Natural killer cell (primary cell): Measurements from ENCODE around the gene C1QTNF6. TPM values are rescaled to one million over a fixed set of nuclear protein-coding genes. Genes with fewer than 3 reads are reported as not detected.
"Not testable (repeated sequence)": the region's sequence is repeated elsewhere in the genome, so short reads cannot be mapped to it uniquely, and the experiment has no call there.

Experiments
- ATAC-seq, 3 donors: fragments of 150-1000 bp in 2 of 3; fragments of 200-7000 bp in 1 of 3; cut with Tn5 transposase; 1 replicate in 1 of 3; 2 replicates in 2 of 3; pipeline ENCODE4 v1.10.0; 2021; ENCODE audit warnings: mild to moderate bottlenecking in 2 of 3, moderate library complexity in 2 of 3
- DNase-seq, 2 donors: peaks; one replicate each; pipeline versions ENCODE4 v3.0.0 to v3.0.0-alpha.2; 2013 to 2021; ENCODE audit warnings: mixed read lengths in 1 of 2
- H3K27ac ChIP-seq: one replicate; pipeline ENCODE4 v1.5.1; 2013; ENCODE audit warnings: mild to moderate bottlenecking, low read length
- H3K27me3 ChIP-seq: one replicate; pipeline ENCODE4 v1.6.1; 2013; ENCODE audit warnings: low read length; ENCODE audit not compliant: control insufficient read depth, insufficient read depth
- H3K36me3 ChIP-seq: one replicate; pipeline ENCODE4 v1.6.1; 2013; ENCODE audit warnings: low read length; ENCODE audit not compliant: control insufficient read depth, insufficient read depth
- H3K4me1 ChIP-seq: one replicate; pipeline ENCODE4 v1.6.1; 2013; ENCODE audit warnings: low read length; ENCODE audit not compliant: control insufficient read depth, insufficient read depth
- H3K4me3 ChIP-seq: one replicate; pipeline ENCODE4 v1.5.1; 2013; ENCODE audit warnings: low read length
- H3K9me3 ChIP-seq: one replicate; pipeline ENCODE4 v1.6.1; 2013; ENCODE audit warnings: low read length; ENCODE audit not compliant: control insufficient read depth, insufficient read depth
- H3K27ac Mint-ChIP-seq, 2 donors: one replicate each; pipeline ENCODE4 v1.8.0; 2022; ENCODE audit warnings: mild to moderate bottlenecking in 2 of 2, mixed read lengths in 2 of 2, moderate library complexity in 1 of 2
- H3K27me3 Mint-ChIP-seq, 2 donors: one replicate each; pipeline ENCODE4 v1.8.0; 2022; ENCODE audit warnings: low read depth in 2 of 2, mixed read lengths in 2 of 2
- H3K36me3 Mint-ChIP-seq: one replicate; pipeline ENCODE4 v1.8.0; 2022; ENCODE audit warnings: mixed read lengths
- H3K4me1 Mint-ChIP-seq, 2 donors: one replicate each; pipeline ENCODE4 v1.8.0; 2022; ENCODE audit warnings: mixed read lengths in 2 of 2
- H3K4me3 Mint-ChIP-seq: one replicate; pipeline ENCODE4 v1.8.0; 2022; ENCODE audit warnings: mild to moderate bottlenecking, moderate library complexity, mixed read lengths
- H3K9me3 Mint-ChIP-seq, 2 donors: one replicate each; pipeline ENCODE4 v1.8.0; 2022; ENCODE audit warnings: mixed read lengths in 2 of 2
- WGBS: methylation state at CpG from one replicate; pipeline ENCODE4 v1.1.7; 2013; ENCODE audit warnings: missing lambda C conversion rate; ENCODE audit not compliant: insufficient coverage; 5-methylcytosine and 5-hydroxymethylcytosine counted together
- intact Hi-C: fragments of 100-400 bp; cut with micrococcal nuclease; formaldehyde crosslinking; loops from one replicate; pipeline ENCODE4 v1.14.2; 2022
- total RNA-seq, 4 donors: library from RNA; stranded (reverse); fragments of 120-200 nt in 1 of 4; gene quantifications; one replicate each; pipeline versions ENCODE4 v1.2.3 to v1.2.4, GENCODE V29; 2013 to 2022
- TF ChIP-seq, protein P1 (sequence below): fragments of 200-600 bp; IDR thresholded peaks from one replicate; pipeline ENCODE4 v1.8.0; 2022; ENCODE audit warnings: antibody characterized with exemption

Gene C1QTNF6
- total RNA-seq, 3 donors from 2014 or later (not counting 1 experiment from before 2014, with no cell fraction given), result 6.0 to 10.3 (median 6.7) TPM

DNA sequence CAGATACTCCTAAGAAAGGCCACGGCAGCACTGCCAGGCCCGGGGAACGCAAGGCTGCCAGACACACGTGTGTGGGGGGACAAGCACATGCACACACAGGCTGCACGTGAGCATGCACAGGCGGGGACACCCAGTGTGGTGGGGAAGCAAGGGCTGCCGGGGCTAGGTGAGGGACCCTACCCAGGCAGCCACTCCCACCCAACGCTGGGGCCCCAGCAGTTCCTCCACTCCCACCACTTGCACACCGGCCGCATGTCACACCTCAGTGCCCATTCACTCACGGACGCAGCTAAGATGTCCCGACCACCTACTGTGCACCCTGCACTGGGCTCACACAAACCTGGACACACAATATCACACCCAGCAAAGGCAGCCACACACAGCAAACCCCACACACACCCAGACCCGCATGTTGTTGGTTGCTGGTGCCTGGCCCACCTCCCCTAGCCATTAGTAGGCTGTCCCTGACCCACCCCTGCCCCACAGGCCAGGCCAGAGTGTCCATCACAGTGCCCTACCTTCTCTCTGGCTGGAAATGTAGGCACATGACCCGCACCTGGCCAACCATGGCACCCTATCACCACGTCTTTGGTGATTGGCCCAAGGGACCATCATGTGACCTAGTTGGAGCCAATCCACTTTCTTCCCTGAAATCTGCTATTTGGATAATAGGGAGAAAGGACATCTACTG lies 15.5 kb upstream of the C1QTNF6 start:
- no peak overlapping the region for H3K4me3 ChIP-seq
- peaks cover 12% of the 10 kb centered on the region for H3K4me1 ChIP-seq
- TF ChIP-seq, protein P1, sequence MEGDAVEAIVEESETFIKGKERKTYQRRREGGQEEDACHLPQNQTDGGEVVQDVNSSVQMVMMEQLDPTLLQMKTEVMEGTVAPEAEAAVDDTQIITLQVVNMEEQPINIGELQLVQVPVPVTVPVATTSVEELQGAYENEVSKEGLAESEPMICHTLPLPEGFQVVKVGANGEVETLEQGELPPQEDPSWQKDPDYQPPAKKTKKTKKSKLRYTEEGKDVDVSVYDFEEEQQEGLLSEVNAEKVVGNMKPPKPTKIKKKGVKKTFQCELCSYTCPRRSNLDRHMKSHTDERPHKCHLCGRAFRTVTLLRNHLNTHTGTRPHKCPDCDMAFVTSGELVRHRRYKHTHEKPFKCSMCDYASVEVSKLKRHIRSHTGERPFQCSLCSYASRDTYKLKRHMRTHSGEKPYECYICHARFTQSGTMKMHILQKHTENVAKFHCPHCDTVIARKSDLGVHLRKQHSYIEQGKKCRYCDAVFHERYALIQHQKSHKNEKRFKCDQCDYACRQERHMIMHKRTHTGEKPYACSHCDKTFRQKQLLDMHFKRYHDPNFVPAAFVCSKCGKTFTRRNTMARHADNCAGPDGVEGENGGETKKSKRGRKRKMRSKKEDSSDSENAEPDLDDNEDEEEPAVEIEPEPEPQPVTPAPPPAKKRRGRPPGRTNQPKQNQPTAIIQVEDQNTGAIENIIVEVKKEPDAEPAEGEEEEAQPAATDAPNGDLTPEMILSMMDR, result no peak
- Mint-ChIP-seq H3K27me3 (no peaks in the 10 kb centered on the region), H3K4me3 (no peak overlapping the region), H3K36me3 (no peaks in the 10 kb centered on the region), H3K9me3 (no peaks in the 10 kb centered on the region), H3K27ac (no peak overlapping the region), H3K4me1 (peaks cover 7 to 16% of the 10 kb centered on the region in 2 donors)
- no peak overlapping the region for H3K27ac ChIP-seq
- no peaks in the 10 kb centered on the region for H3K9me3 ChIP-seq
- no peaks in the 10 kb centered on the region for H3K36me3 ChIP-seq
- H3K27me3 ChIP-seq, result no peaks in the 10 kb centered on the region
- DNase-seq (no peak), ATAC-seq (no peak)
- WGBS, result 90% methylated on average over 16 of the region's 16 CpGs
- intact Hi-C loops, result no loop called here

DNA sequence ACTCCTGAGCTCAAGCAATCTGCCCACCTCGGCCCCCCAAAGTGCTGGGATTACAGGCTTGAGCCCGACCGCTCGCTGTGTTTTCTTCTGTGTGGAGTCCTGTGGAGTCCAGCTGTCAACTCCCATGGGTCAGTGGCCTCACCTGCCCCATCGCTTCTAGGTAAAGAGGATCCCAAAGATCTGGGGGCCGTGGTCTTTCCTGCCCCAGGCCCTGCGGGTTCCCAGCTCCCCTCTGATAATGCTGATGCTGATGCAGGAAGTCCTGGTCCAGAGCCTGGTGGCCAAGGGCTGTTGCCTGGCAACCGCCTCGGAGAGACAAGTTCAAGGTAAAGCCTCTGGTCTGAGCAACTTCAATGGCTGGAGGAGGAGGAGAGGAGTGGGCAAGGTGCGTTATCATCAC lies 14.7 kb upstream of the C1QTNF6 start:
- Mint-ChIP-seq H3K4me1 (peaks cover 14 to 23% of the 10 kb centered on the region in 2 donors), H3K36me3 (no peaks in the 10 kb centered on the region), H3K4me3 (no peak overlapping the region), H3K27ac (no peak overlapping the region), H3K9me3 (no peaks in the 10 kb centered on the region), H3K27me3 (no peaks in the 10 kb centered on the region)
- WGBS, result 81% methylated on average over 9 of the region's 10 CpGs
- intact Hi-C loops, result no loop called here
- no peaks in the 10 kb centered on the region for H3K36me3 ChIP-seq
- TF ChIP-seq, protein P1, result no peak
- DNase-seq (no peak), ATAC-seq (no peak)
- H3K27ac ChIP-seq, result no peak overlapping the region
- no peaks in the 10 kb centered on the region for H3K9me3 ChIP-seq
- no peak overlapping the region for H3K4me3 ChIP-seq
- H3K27me3 ChIP-seq, result no peaks in the 10 kb centered on the region
- peaks cover 20% of the 10 kb centered on the region for H3K4me1 ChIP-seq

DNA sequence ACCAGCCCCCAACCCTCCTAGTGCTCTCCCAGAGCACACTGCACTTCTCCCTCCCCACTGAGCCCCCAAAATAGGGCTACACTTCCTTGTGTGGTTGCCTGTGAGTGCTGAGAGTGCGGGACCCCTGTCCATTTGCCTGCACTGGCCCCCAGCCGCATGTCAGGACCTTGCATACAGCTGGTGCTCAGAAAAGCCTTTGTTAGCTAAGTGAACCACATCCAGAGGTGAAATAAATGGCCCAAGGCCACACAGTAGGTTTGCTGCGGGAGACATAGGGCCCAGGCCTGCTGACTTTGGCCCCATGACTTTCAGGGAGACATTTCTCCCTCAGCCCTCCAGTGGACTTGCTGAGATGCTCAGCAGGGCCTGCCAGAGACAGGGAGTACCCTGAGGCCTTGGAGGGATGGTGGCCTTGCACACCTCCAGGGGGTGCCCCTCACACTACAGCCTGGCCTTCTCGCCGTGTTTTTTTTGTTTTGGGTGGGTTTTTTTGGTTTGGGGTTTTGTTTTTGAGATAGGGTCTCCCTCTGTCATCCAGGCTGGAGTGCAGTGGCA lies 14.0 kb upstream of the C1QTNF6 start:
- no peak for DNase-seq
- H3K27me3 Mint-ChIP-seq, result no peaks in the 10 kb centered on the region
- ATAC-seq, result no peak

DNA sequence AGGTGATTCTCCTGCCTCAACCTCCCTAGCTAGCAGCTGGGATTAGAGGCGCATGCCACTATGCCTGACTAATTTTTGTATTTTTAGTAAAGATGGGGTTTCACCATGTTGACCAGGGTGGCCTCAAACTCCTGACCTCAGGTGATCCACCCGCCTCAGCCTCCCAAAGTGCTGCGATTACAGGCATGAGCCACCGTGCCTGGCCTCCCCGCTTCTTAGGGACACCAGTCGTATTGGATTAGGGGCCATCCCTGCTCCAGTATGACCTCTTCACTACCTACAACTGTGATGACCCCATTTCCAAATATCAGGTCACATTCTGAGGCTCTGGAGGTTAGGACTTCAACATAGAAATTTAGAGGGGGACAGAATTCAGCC lies 13.4 kb upstream of the C1QTNF6 start:
- H3K27me3 ChIP-seq, H3K4me3 Mint-ChIP-seq, intact Hi-C loops, ATAC-seq, H3K9me3 Mint-ChIP-seq, H3K27me3 Mint-ChIP-seq, H3K4me3 ChIP-seq, H3K27ac Mint-ChIP-seq, DNase-seq, H3K27ac ChIP-seq, H3K9me3 ChIP-seq, H3K36me3 ChIP-seq, H3K36me3 Mint-ChIP-seq: not testable (repeated sequence)
- H3K4me1 ChIP-seq, result peaks cover 30% of the 10 kb centered on the region
- peaks cover 15 to 27% of the 10 kb centered on the region in 2 donors for H3K4me1 Mint-ChIP-seq
- WGBS, result 97% methylated on average over 5 of the region's 6 CpGs

More for the DNA sequence above, 14.0 kb upstream of the C1QTNF6 start:
- Histone ChIP-seq H3K9me3 (no peaks in the 10 kb centered on the region), H3K27ac (no peak overlapping the region), H3K36me3 (no peaks in the 10 kb centered on the region), H3K4me1 (peaks cover 26% of the 10 kb centered on the region), H3K27me3 (no peaks in the 10 kb centered on the region), H3K4me3 (no peak overlapping the region)
- no peaks in the 10 kb centered on the region for H3K9me3 Mint-ChIP-seq
- no peak overlapping the region for H3K27ac Mint-ChIP-seq
- no peaks in the 10 kb centered on the region for H3K36me3 Mint-ChIP-seq
- TF ChIP-seq, protein P1, result no peak
- no peak overlapping the region for H3K4me3 Mint-ChIP-seq
- intact Hi-C loops, result no loop called here
- peaks cover 15 to 26% of the 10 kb centered on the region in 2 donors for H3K4me1 Mint-ChIP-seq
- 92% methylated on average over 3 of the region's 5 CpGs for WGBS
